DND-41 (cell line): ENCODE results near the gene HSP90B1.

Source experiments
- ATAC-seq: fragments of 200-7000 bp; cut with Tn5 transposase; 3 replicates; pipeline ENCODE4 v1.9.1; 2021; ENCODE audit warnings: low read depth; ENCODE audit not compliant: insufficient read depth
- DNase-seq: peaks from one replicate; pipeline ENCODE4 v3.0.0-alpha.2; 2020
- H2AFZ ChIP-seq: 2 replicates; pipeline ENCODE4 v1.6.0; 2012; ENCODE audit warnings: low read depth, low read length
- H3K27ac ChIP-seq: 2 replicates; pipeline ENCODE4 v1.5.1; 2012; ENCODE audit warnings: low read length, inconsistent platforms
- H3K27me3 ChIP-seq: fragments of 200-600 bp; sonication (generic); 2 replicates; pipeline ENCODE4 v1.6.0; 2012; ENCODE audit warnings: low read length, mild to moderate bottlenecking, inconsistent platforms; ENCODE audit not compliant: insufficient read depth, poor library complexity
- H3K36me3 ChIP-seq: 2 replicates; pipeline ENCODE4 v1.5.1; 2012; ENCODE audit warnings: low read length, inconsistent platforms; ENCODE audit not compliant: insufficient read depth
- H3K4me1 ChIP-seq: 2 replicates; pipeline ENCODE4 v1.5.1; 2012; ENCODE audit warnings: mild to moderate bottlenecking, low read length; ENCODE audit not compliant: insufficient read depth
- H3K4me2 ChIP-seq: 2 replicates; pipeline ENCODE4 v1.6.0; 2012; ENCODE audit warnings: mild to moderate bottlenecking, moderate library complexity, low read length, inconsistent platforms; ENCODE audit not compliant: insufficient read depth
- H3K4me3 ChIP-seq, 2 experiments: fragments of 200-600 bp in 1 of 2; shearing (Covaris generic) in 1 of 2; 2 replicates each; pipeline ENCODE4 v1.5.1; 2012 to 2016; ENCODE audit warnings: inconsistent platforms in 2 of 2, low read length in 2 of 2, mild to moderate bottlenecking in 2 of 2, low read depth in 1 of 2, moderate library complexity in 1 of 2
- H3K79me2 ChIP-seq: 2 replicates; pipeline ENCODE4 v1.6.0; 2012; ENCODE audit warnings: low read length, inconsistent platforms; ENCODE audit not compliant: insufficient read depth
- H3K9ac ChIP-seq: 2 replicates; pipeline ENCODE4 v1.6.0; 2012; ENCODE audit warnings: low read depth, mild to moderate bottlenecking, inconsistent platforms, low read length, moderate library complexity
- H3K9me3 ChIP-seq: 2 replicates; pipeline ENCODE4 v1.5.1; 2012; ENCODE audit warnings: low read length, moderate library complexity, mild to moderate bottlenecking, inconsistent platforms; ENCODE audit not compliant: insufficient read depth, severe bottlenecking
- H4K20me1 ChIP-seq: 2 replicates; pipeline ENCODE4 v1.6.0; 2012; ENCODE audit warnings: low read length; ENCODE audit not compliant: insufficient read depth
- CTCF ChIP-seq: IDR thresholded peaks from 2 replicates; pipeline ENCODE4 v1.5.1; 2012; ENCODE audit warnings: borderline replicate concordance, low read length, moderate library complexity, mild to moderate bottlenecking; ENCODE audit not compliant: poor library complexity, severe bottlenecking; ENCODE audit errors: extremely low read depth
- EZH2 ChIP-seq: IDR thresholded peaks from 3 replicates; pipeline ENCODE4 v1.6.1; 2012; ENCODE audit warnings: borderline replicate concordance, low read depth, mild to moderate bottlenecking, moderate library complexity, low read length, inconsistent platforms; ENCODE audit not compliant: severe bottlenecking

HSP90B1 gene

GRCh38 chr12:103929046-103929783 lies 995 bp upstream of the HSP90B1 start:
- Histone ChIP-seq H3K79me2 (peaks cover 40% of the 10 kb centered on the region), H4K20me1 (peaks cover 20% of the 10 kb centered on the region; the same call in 1 of the 2 replicates), H3K27me3 (peaks cover 1% of the 10 kb centered on the region), H3K4me3 (peak overlapping the region; percentile 48 to 73; a peak in 3 of 4 replicates), H3K4me1 (peaks cover 43% of the 10 kb centered on the region), H3K4me2 (peak overlapping the region; percentile 69), H3K9me3 (no peaks in the 10 kb centered on the region), H3K9ac (peak overlapping the region; percentile 74), H3K27ac (peak overlapping the region; percentile 84), H2AFZ (peak overlapping the region; percentile 76), H3K36me3 (peaks cover 32% of the 10 kb centered on the region)
- TF ChIP-seq CTCF (no peak), EZH2 (no peak)
- ATAC-seq (peak; percentile 69), DNase-seq (peak; percentile 87)

GRCh38 chr12:103929784-103930033 lies 501 bp upstream of the HSP90B1 start:
- H3K9ac ChIP-seq: peak overlapping the region; percentile 74
- peak overlapping the region; percentile 48 to 73; a peak in 3 of 4 replicates for H3K4me3 ChIP-seq
- peak overlapping the region; percentile 76 for H2AFZ ChIP-seq
- peak overlapping the region; percentile 69 for H3K4me2 ChIP-seq
- H3K27ac ChIP-seq: peak overlapping the region; percentile 84
- no peaks in the 10 kb centered on the region for H3K9me3 ChIP-seq
- TF ChIP-seq CTCF (no peak), EZH2 (no peak)
- no peak for ATAC-seq
- H4K20me1 ChIP-seq: peaks cover 20% of the 10 kb centered on the region; the same call in 1 of the 2 replicates
- peaks cover 35% of the 10 kb centered on the region for H3K36me3 ChIP-seq
- no peaks in the 10 kb centered on the region for H3K27me3 ChIP-seq
- DNase-seq: no peak
- peaks cover 43% of the 10 kb centered on the region for H3K79me2 ChIP-seq
- H3K4me1 ChIP-seq: peaks cover 46% of the 10 kb centered on the region

- TF ChIP-seq EZH2 (no peak), CTCF (no peak)
- Histone ChIP-seq H3K27me3 (no peaks in the 10 kb centered on the region), H3K9me3 (no peaks in the 10 kb centered on the region), H3K4me1 (peaks cover 58% of the 10 kb centered on the region), H2AFZ (peak overlapping the region; percentile 70), H4K20me1 (peaks cover 24% of the 10 kb centered on the region; the same call in 1 of the 2 replicates), H3K36me3 (peaks cover 48% of the 10 kb centered on the region), H3K4me3 (peak overlapping the region; percentile 63 to 82), H3K27ac (peak overlapping the region; percentile 88), H3K79me2 (peaks cover 56% of the 10 kb centered on the region), H3K4me2 (peak overlapping the region; percentile 81), H3K9ac (peak overlapping the region; percentile 78)
- ATAC-seq (no peak), DNase-seq (peak; percentile 21)
These were observed 851 bp downstream of the HSP90B1 start for GRCh38 chr12:103930787-103931735.
